ENCODE measurements around the gene CRTC3. TPM values are rescaled to one million over a fixed set of nuclear protein-coding genes. Genes with fewer than 3 reads are reported as not detected.

Gene CRTC3
- total RNA-seq, 4 donors from 2014 or later: 19.8 to 33.1 (median 25.9) TPM

- Histone ChIP-seq H3K4me1 (peaks cover 0 to 19% (median 2%) of the 10 kb centered on the region in 4 donors), H3K27me3 (no peaks in the 10 kb centered on the region), H3K9me3 (no peaks in the 10 kb centered on the region), H3K4me3 (no peak overlapping the region), H3K36me3 (no peaks in the 10 kb centered on the region), H3K27ac (peak overlapping the region in 3 of 4 donors; percentile 38 to 72 (median 44))
- DNase-seq: no peak
- no peak for TF ChIP-seq POLR2A (IDR thresholded peaks at IDR 0.05)
- TF ChIP-seq, protein P1, sequence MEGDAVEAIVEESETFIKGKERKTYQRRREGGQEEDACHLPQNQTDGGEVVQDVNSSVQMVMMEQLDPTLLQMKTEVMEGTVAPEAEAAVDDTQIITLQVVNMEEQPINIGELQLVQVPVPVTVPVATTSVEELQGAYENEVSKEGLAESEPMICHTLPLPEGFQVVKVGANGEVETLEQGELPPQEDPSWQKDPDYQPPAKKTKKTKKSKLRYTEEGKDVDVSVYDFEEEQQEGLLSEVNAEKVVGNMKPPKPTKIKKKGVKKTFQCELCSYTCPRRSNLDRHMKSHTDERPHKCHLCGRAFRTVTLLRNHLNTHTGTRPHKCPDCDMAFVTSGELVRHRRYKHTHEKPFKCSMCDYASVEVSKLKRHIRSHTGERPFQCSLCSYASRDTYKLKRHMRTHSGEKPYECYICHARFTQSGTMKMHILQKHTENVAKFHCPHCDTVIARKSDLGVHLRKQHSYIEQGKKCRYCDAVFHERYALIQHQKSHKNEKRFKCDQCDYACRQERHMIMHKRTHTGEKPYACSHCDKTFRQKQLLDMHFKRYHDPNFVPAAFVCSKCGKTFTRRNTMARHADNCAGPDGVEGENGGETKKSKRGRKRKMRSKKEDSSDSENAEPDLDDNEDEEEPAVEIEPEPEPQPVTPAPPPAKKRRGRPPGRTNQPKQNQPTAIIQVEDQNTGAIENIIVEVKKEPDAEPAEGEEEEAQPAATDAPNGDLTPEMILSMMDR (IDR thresholded peaks at IDR 0.05): no peak
Observed at GRCh38 chr15:90552929-90553211, 23.1 kb downstream of the CRTC3 start.

GRCh38 chr15:90553248-90553745, 23.6 kb downstream of the CRTC3 start:
- no peaks in the 10 kb centered on the region for H3K27me3 ChIP-seq
- TF ChIP-seq, protein P1 (IDR thresholded peaks at IDR 0.05): no peak
- TF ChIP-seq POLR2A (IDR thresholded peaks at IDR 0.05): no peak
- H3K4me1 ChIP-seq: peaks cover 0 to 23% (median 2%) of the 10 kb centered on the region in 4 donors
- no peak for DNase-seq
- peak overlapping the region in 1 of 4 donors; percentile 72 for H3K27ac ChIP-seq
- H3K36me3 ChIP-seq: no peaks in the 10 kb centered on the region
- no peak overlapping the region for H3K4me3 ChIP-seq
- H3K9me3 ChIP-seq: no peaks in the 10 kb centered on the region

DNA sequence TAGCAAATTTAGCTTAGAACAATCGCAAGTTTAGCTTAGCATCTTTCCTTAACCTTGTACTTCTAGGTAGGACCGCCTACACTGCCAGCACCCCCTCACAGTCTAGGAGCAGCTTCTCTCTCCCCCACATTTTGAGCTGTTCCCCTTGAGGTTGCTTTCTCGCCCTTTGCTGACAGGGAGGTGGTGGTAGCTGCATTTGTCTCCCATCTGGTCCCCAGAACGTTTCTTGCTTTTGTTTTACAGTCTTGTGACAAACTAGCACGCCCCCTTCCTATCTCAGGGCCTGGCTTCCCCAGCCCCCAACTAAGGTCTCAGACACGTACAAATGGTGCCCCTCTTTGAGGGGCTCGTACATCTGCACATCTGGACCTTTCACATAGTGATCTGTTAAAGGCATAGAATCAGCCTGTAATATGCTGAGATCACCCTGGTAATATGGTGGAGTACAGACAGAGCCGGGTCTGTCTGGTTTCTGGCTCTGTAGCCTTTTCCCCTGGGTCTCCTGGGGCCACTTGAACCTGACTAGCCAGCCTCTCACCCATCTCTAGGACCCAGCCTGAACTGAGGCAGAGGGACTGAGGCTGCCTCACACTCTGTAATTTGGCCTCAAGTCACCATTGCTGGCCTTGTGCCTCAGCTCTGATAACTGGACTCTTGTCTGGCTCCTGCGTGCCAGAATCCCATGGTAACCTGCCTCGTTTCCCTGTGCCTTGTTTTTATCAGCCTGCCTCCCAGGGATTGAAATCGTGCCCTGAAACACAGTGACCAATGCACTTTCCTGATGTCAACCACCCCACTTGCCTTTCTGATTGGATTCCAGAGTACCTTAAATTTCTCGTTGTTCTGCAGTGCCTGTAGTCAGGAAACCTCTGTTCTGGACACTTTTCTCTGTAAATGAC, 27.7 kb downstream of the CRTC3 start:
- no peak overlapping the region for H3K4me3 ChIP-seq
- H3K4me1 ChIP-seq: peaks cover 0 to 62% (median 3%) of the 10 kb centered on the region in 4 donors
- TF ChIP-seq, protein P1 (IDR thresholded peaks at IDR 0.05): no peak
- TF ChIP-seq POLR2A (IDR thresholded peaks at IDR 0.05): no peak

DNA sequence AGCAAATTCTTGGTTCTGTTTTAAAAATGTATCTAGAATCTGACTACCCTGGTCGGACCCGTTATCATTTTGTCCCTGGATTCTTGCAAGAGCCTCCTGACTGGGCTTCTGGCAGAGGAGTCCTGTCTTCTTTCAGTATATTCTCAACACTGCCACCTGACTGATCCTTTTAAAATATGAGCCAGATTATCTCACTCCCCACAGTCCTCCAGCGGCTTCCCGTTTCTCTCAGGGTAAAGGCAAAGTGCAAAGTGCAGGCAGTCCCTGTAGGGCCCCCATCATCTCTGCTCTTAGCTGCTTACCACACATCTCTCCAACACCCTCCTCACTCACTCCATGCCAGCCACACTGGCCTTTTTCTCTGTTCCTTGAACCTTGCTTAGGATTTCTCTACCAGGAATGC, 28.4 kb downstream of the CRTC3 start:
- H3K27ac ChIP-seq: peak overlapping the region; percentile 38 to 69 (median 61)
- peaks cover 0 to 65% (median 3%) of the 10 kb centered on the region in 4 donors for H3K4me1 ChIP-seq
- no peak overlapping the region for H3K4me3 ChIP-seq
- peak in 1 of 2 donors; percentile 26 for TF ChIP-seq POLR2A (IDR thresholded peaks at IDR 0.05)
- TF ChIP-seq, protein P1 (IDR thresholded peaks at IDR 0.05): peak in 1 of 6 experiments; percentile 20
- no peaks in the 10 kb centered on the region for H3K9me3 ChIP-seq
- no peaks in the 10 kb centered on the region for H3K27me3 ChIP-seq
- no peaks in the 10 kb centered on the region for H3K36me3 ChIP-seq
- DNase-seq: peak in 2 of 3 donors; percentile 55 to 76

More for the DNA sequence above, 27.7 kb downstream of the CRTC3 start:
- H3K27me3 ChIP-seq: no peaks in the 10 kb centered on the region
- no peaks in the 10 kb centered on the region for H3K9me3 ChIP-seq
- H3K27ac ChIP-seq: peak overlapping the region; percentile 38 to 69 (median 61)
- DNase-seq: peak; percentile 34 to 71 (median 56)
- no peaks in the 10 kb centered on the region for H3K36me3 ChIP-seq

GRCh38 chr15:90559119-90559518, 29.4 kb downstream of the CRTC3 start:
- peaks cover 0 to 66% (median 8%) of the 10 kb centered on the region in 4 donors for H3K4me1 ChIP-seq
- TF ChIP-seq, protein P1 (IDR thresholded peaks at IDR 0.05): no peak
- no peak for TF ChIP-seq POLR2A (IDR thresholded peaks at IDR 0.05)
- H3K27me3 ChIP-seq: no peaks in the 10 kb centered on the region
- DNase-seq: no peak
- no peaks in the 10 kb centered on the region for H3K36me3 ChIP-seq
- H3K4me3 ChIP-seq: no peak overlapping the region
- peak overlapping the region in 1 of 4 donors; percentile 68 for H3K27ac ChIP-seq
- H3K9me3 ChIP-seq: no peaks in the 10 kb centered on the region

All from Peyer's patch (tissue), 4 donors.